ENCODE measurements around the gene TMEM239.

- no peak for TF ChIP-seq EZH2phosphoT487 (IDR thresholded peaks at IDR 0.05; ENCODE audit: borderline replicate concordance)
- TF ChIP-seq CTCF (conservative IDR thresholded peaks at IDR 0.05; ENCODE audit: low read length), result no peak
These were observed 793 bp upstream of the TMEM239 start for GRCh38 chr20:2815242-2815900.
